ENCODE results near the gene CAPZB.

GRCh38 chr1:19325958-19326747 is 159.2 kb downstream of the CAPZB start:
- TF ChIP-seq CTCF (IDR thresholded peaks at IDR 0.05; ENCODE audit: borderline replicate concordance, extremely low read depth, low read length, poor library complexity, severe bottlenecking) (no peak), EZH2 (IDR thresholded peaks at IDR 0.05; ENCODE audit: borderline replicate concordance, low read depth, low read length, severe bottlenecking) (no peak)

Data from DND-41 (cell line).